ENCODE measurements around the gene LRRC74B. TPM values are rescaled to one million over a fixed set of nuclear protein-coding genes. Genes with fewer than 3 reads are reported as not detected.

Gene LRRC74B
- not detected in 2 replicates for total RNA-seq

GRCh38 chr22:21045585-21046294 is at the start of gene LRRC74B:
Gene LRRC74B, plus strand, starts transcription at chr22:21045946. Its CDS starts 41 bp downstream, at chr22:21045987.

GRCh38 chr22:21001601-21002325 is 44.0 kb upstream of the LRRC74B start, which contains the start of gene THAP7:
Gene THAP7, minus strand, starts transcription at chr22:21002118. Its CDS starts 207 bp downstream, at chr22:21001911.

GRCh38 chr22:21014726-21015465 is 30.9 kb upstream of the LRRC74B start, which contains the start of gene P2RX6:
Gene P2RX6, plus strand, starts transcription at chr22:21015165. Its CDS starts 10 bp downstream, at chr22:21015175.

DNA sequence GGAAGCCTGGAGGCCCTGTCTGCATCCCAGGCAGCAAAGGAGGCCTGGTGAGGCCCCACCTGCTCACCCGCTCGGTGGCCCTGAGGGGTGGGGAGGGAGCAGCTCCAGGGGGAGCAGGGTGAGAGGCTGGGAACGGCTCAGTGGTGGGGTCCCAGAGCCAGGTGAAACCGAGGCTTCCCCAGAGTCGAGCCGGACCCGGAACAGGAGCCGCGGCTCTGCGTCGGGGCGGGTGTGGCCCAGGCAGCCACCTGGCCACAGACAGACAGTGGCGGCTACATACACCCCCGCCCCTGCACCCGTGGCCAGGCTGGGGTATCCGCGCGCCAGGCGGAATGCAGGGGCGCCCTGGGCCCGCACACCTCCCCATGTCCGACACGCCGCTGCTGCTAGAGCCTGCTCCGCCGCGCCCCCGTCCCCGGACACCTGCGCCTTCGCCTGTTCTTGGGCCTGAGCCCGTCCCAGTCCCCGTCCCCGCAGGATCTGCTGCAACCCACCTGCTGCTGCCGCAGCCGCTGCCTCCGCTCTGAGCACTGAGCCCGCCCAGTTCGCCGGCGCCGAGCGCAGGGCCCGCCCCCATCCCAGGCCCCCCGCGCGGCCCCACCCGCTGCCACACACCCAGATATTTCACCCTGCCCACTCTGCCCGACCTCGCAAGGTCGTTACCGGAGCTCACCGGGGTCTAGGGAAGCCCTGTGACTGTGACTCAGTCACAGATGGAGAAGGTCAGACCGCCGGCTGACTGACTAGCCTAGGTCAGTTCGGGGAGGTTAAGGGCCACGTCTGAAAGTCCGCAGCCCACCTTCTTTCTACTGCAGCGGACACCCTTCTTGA is 13.5 kb upstream of the LRRC74B start, which contains the start of gene SLC7A4:
Gene SLC7A4, minus strand, starts transcription at position 525 of the 831 bp plus-strand sequence. CDS start 749 bp downstream, outside the sequence.

Small RNA genes within 50 kb of the gene (small RNA-seq; reads per million reads assigned to genes)
- not detected for gene MIR649

Other genes with a start within 250 kb of the LRRC74B start
- 40.6 and 58.7 TPM in 2 replicates for gene PI4KA, start 187.1 kb upstream of the LRRC74B start, total RNA-seq
- gene SNAP29, start 186.9 kb upstream of the LRRC74B start, total RNA-seq: 13.4 and 15.9 TPM in 2 replicates
- 38.3 and 41.1 TPM in 2 replicates for gene CRKL, start 128.5 kb upstream of the LRRC74B start, total RNA-seq
- gene AIFM3, start 78.7 kb upstream of the LRRC74B start, total RNA-seq: 0.52 and 0.54 TPM in 2 replicates
- gene LZTR1, start 63.6 kb upstream of the LRRC74B start, total RNA-seq: 37.6 and 41.0 TPM in 2 replicates
- 15.9 and 19.1 TPM in 2 replicates for gene THAP7, start 43.8 kb upstream of the LRRC74B start, total RNA-seq
- 1.8 and 3.1 TPM in 2 replicates for gene P2RX6, start 30.8 kb upstream of the LRRC74B start, total RNA-seq
- not detected in 2 replicates for gene SLC7A4, start 13.4 kb upstream of the LRRC74B start, total RNA-seq